OCI-LY7 (cell line): ENCODE data around the gene ARPC1B. TPM values are rescaled to one million over a fixed set of nuclear protein-coding genes. Genes with fewer than 3 reads are reported as not detected.

ENCODE experiments used
- BruUV-seq: library from RNA; stranded (reverse); fragments of 400-500 nt; replicated peaks from 2 replicates; lab custom pipeline; 2021; lab: Mats Ljungman, UMichigan
- CTCF ChIA-PET: fragments of 300-600 bp; sonication (Branson Sonifier 250); formaldehyde crosslinking; loops from one replicate; lab custom pipeline; 2022; ENCODE audit warnings: antibody characterized with exemption; ENCODE audit not compliant: unreplicated experiment; lab: Charles Lee
- POLR2A ChIA-PET: fragments of 300-600 bp; sonication (Branson Sonifier 250); formaldehyde crosslinking; loops from one replicate; lab custom pipeline; 2022; ENCODE audit warnings: antibody characterized with exemption; lab: Charles Lee
- DNase-seq: peaks from one replicate; pipeline ENCODE4 v3.0.0-alpha.2; 2015; ENCODE audit warnings: low spot score
- H2AFZ ChIP-seq: fragments of 200-600 bp; sonication (generic), shearing (Covaris generic); 2 replicates; pipeline ENCODE4 v1.6.1; 2014; ENCODE audit warnings: mild to moderate bottlenecking, antibody characterized with exemption, low read length, moderate library complexity
- H3K27ac ChIP-seq: fragments of 200-600 bp; sonication (generic); 2 replicates; pipeline ENCODE4 v1.5.1; 2014; ENCODE audit warnings: mixed run types, low read depth, mild to moderate bottlenecking, moderate library complexity, low read length, inconsistent platforms; ENCODE audit not compliant: poor library complexity, severe bottlenecking
- H3K36me3 ChIP-seq: fragments of 200-600 bp; sonication (generic); 2 replicates; pipeline ENCODE4 v1.6.1; 2014; ENCODE audit warnings: mild to moderate bottlenecking, antibody characterized with exemption, low read length, moderate library complexity, mixed read lengths; ENCODE audit not compliant: insufficient read depth
- H3K4me1 ChIP-seq: fragments of 200-600 bp; sonication (generic); 2 replicates; pipeline ENCODE4 v1.5.1; 2014; ENCODE audit warnings: mild to moderate bottlenecking, low read length; ENCODE audit not compliant: insufficient read depth, poor library complexity, severe bottlenecking
- H3K4me2 ChIP-seq: fragments of 200-600 bp; sonication (generic); 2 replicates; pipeline ENCODE4 v1.6.1; 2014; ENCODE audit warnings: mild to moderate bottlenecking, low read length
- H3K4me3 ChIP-seq: fragments of 200-600 bp; sonication (generic); 2 replicates; pipeline ENCODE4 v1.5.1; 2014; ENCODE audit warnings: mild to moderate bottlenecking, low read depth, low read length; ENCODE audit not compliant: poor library complexity, severe bottlenecking
- H3K79me2 ChIP-seq: fragments of 200-600 bp; sonication (generic); 2 replicates; pipeline ENCODE4 v1.6.1; 2016; ENCODE audit warnings: low read depth, mild to moderate bottlenecking, low read length, moderate library complexity, mixed read lengths; ENCODE audit not compliant: insufficient read depth
- H3K9me2 ChIP-seq: fragments of 200-600 bp; sonication (generic); 2 replicates; pipeline ENCODE4 v1.6.1; 2016; ENCODE audit warnings: mild to moderate bottlenecking, low read length, mixed read lengths; ENCODE audit not compliant: insufficient read depth
- H3K9me3 ChIP-seq: fragments of 200-600 bp; sonication (generic); 2 replicates; pipeline ENCODE4 v1.6.1; 2014; ENCODE audit warnings: mild to moderate bottlenecking, mixed run types, low read length, mixed read lengths
- H4K20me1 ChIP-seq: fragments of 200-600 bp; sonication (generic); 2 replicates; pipeline ENCODE4 v1.6.1; 2014; ENCODE audit warnings: mild to moderate bottlenecking, antibody characterized with exemption, low read length, moderate library complexity, mixed read lengths; ENCODE audit not compliant: insufficient read depth
- CTCF ChIP-seq: fragments of 200-600 bp; sonication (generic); conservative IDR thresholded peaks from 2 replicates; pipeline ENCODE4 v1.5.1; 2014; ENCODE audit warnings: mild to moderate bottlenecking, antibody characterized with exemption, low read length, moderate library complexity, mixed read lengths
- EZH2phosphoT487 ChIP-seq: fragments of 200-600 bp; sonication (generic); IDR thresholded peaks from 2 replicates; pipeline ENCODE4 v1.6.1; 2018; ENCODE audit warnings: low read depth, borderline replicate concordance, mild to moderate bottlenecking, mixed run types, antibody characterized with exemption, low read length, moderate library complexity, mixed read lengths
- intact Hi-C: fragments of 100-400 bp; cut with micrococcal nuclease; formaldehyde crosslinking; loops from one replicate; pipeline ENCODE4 v1.10.0; 2022; ENCODE audit not compliant: unreplicated experiment
- total RNA-seq, 2 experiments: library from RNA; depleted of rRNA in 1 of 2; stranded (reverse); fragments of >200 nt in 1 of 2; shearing (Covaris generic) in 1 of 2; gene quantifications; 2 replicates each; pipeline ENCODE4 v1.2.3, GENCODE V29; 2014 to 2022

The ARPC1B gene
- total RNA-seq, 2 experiments from 2014 or later: 169 to 191 TPM

- no peak for TF ChIP-seq EZH2phosphoT487
- no peak for TF ChIP-seq CTCF
- Histone ChIP-seq H3K79me2 (peaks cover 63% of the 10 kb centered on the region), H3K4me1 (peaks cover 54% of the 10 kb centered on the region), H4K20me1 (no peaks in the 10 kb centered on the region), H2AFZ (no peak overlapping the region), H3K36me3 (peaks cover 44% of the 10 kb centered on the region), H3K27ac (peak overlapping the region; percentile 96), H3K9me3 (no peaks in the 10 kb centered on the region; the same call in 1 of the 2 replicates), H3K4me3 (peak overlapping the region; percentile 63), H3K9me2 (no peaks in the 10 kb centered on the region), H3K4me2 (peak overlapping the region; percentile 90)
- BruUV-seq: TSS peak; percentile 54
- CTCF ChIA-PET: no interaction called here
- intact Hi-C loops: loop anchor here (2.0 kb wide), 1 partner anchor 29 kb away; the partner anchor contains the start of genes BUD31 and PDAP1
- POLR2A ChIA-PET: interaction anchor here (1.3 kb wide), 1 partner anchor 28 kb away, joined by 8 read pairs; the partner anchor contains the start of genes BUD31 and PDAP1
- DNase-seq: peak; percentile 82
Measured at GRCh38 chr7:99380032-99380822, 5.7 kb downstream of the ARPC1B start.

- peak; percentile 88 for DNase-seq
- TF ChIP-seq EZH2phosphoT487 (no peak), CTCF (no peak)
- Histone ChIP-seq H3K9me3 (no peaks in the 10 kb centered on the region; the same call in 1 of the 2 replicates), H3K4me1 (peaks cover 47% of the 10 kb centered on the region), H3K27ac (peak overlapping the region; percentile 96), H3K4me3 (peak overlapping the region; percentile 63), H3K9me2 (no peaks in the 10 kb centered on the region), H4K20me1 (no peaks in the 10 kb centered on the region), H3K4me2 (peak overlapping the region; percentile 90), H2AFZ (no peak overlapping the region), H3K36me3 (peaks cover 49% of the 10 kb centered on the region), H3K79me2 (peaks cover 55% of the 10 kb centered on the region)
- POLR2A ChIA-PET: interaction anchor here (1.3 kb wide), 1 partner anchor 27 kb away, joined by 8 read pairs; the partner anchor contains the start of genes BUD31 and PDAP1
- CTCF ChIA-PET: no interaction called here
- intact Hi-C loops: loop anchor here (2.0 kb wide), 1 partner anchor 28 kb away; the partner anchor contains the start of genes BUD31 and PDAP1
- BruUV-seq: no TSS peak
Measured at GRCh38 chr7:99380823-99381663, 6.5 kb downstream of the ARPC1B start.
